Urothelium cell line (cell line): ENCODE measurements around the gene PRMT1.

Experiments
- DNase-seq: peaks from one replicate; pipeline ENCODE4 v3.0.0; 2011; ENCODE audit warnings: low spot score, mixed read lengths
- FAIRE-seq: peaks from 2 replicates; lab custom pipeline; 2011; peaks lifted over from hg19 to GRCh38; lab: Jason Lieb, UNC

Gene PRMT1

DNA sequence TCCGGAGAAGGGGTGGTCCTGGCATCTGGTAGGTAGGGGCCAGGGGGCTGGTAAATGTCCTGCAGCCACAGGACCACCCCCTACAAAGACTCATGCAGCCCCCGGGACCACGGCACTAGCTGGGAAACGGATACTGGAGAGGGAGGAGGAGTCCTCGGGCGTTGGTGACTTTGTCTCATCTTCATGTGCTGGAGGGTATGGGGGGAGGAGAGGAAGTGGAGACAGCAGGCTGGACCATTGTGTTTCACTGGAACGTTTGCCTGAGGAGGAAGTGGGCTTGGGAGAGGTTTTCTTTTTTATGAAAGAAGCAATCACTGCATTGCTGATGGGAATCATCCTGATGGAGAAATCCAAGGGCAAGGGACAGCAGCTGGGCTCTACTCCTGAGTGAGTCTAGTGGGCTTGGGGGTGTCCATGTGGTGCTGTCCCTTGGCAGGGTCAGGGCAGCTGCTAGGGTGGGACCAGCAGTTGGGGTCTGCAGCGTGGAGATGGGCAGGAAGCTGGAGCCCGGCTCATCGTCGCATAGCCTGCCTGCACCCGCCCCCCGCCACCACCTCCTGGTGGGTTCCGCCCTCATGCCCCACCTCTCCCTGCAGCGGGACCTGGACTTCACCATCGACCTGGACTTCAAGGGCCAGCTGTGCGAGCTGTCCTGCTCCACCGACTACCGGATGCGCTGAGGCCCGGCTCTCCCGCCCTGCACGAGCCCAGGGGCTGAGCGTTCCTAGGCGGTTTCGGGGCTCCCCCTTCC, 10.7 kb downstream of the PRMT1 start:
- DNase-seq, result no peak

GRCh38 chr19:49688531-49689132, 11.6 kb downstream of the PRMT1 start:
- no peak for FAIRE-seq

More for the DNA sequence above, 10.7 kb downstream of the PRMT1 start:
- FAIRE-seq, result no peak

DNA sequence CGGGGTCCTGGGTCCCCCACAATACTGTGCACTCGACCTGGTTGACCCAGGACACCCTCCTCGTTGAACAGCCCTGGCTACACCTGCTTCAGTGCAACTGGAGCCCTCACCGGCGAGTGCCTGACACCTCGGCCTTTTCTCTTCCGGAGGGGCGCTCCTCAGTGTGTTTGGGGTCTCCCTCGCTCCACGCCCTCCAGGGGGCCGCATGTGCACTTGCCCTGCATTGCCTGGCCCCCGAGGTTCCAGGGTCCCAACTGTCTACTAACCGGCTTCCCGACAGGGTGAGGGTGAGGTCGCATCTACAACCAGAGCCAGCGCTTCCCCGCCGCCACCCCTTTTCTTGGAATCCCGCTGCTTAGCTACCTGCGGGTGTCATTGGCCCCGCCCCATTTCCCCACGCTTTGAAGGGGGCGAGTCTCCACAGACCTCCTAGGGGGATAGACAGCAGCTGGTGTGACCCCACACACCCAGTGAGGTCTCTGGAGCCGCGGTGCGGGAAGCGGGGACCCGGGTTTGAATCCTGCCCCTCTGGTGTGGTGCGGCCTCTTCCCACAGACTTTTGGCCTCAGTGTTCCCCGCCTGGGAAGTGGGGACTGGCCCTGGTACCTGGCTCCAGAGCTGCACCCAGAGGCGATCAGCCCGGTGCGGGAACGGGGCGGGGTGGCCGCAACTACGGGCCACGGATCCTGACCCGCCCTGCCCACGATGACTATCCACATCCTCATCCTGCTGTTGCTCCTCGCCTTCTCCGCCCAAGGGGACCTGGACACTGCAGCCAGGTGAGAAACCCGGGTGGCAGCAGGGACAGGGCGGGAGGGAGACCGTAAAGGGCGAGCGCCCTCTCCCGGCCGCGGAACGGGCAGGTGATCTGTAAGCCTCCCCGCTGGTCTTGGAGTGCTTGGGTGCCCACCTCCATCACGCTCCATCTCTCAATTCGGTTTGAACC, 12.3 kb downstream of the PRMT1 start, which contains the start of gene ADM5:
TSS of gene ADM5 (plus strand) at position 462 of the 946 bp plus-strand sequence. CDS start at position 706, 244 bp downstream.
- FAIRE-seq, result no peak
- DNase-seq, result no peak

More at GRCh38 chr19:49688531-49689132, 11.6 kb downstream of the PRMT1 start:
- no peak for DNase-seq

DNA sequence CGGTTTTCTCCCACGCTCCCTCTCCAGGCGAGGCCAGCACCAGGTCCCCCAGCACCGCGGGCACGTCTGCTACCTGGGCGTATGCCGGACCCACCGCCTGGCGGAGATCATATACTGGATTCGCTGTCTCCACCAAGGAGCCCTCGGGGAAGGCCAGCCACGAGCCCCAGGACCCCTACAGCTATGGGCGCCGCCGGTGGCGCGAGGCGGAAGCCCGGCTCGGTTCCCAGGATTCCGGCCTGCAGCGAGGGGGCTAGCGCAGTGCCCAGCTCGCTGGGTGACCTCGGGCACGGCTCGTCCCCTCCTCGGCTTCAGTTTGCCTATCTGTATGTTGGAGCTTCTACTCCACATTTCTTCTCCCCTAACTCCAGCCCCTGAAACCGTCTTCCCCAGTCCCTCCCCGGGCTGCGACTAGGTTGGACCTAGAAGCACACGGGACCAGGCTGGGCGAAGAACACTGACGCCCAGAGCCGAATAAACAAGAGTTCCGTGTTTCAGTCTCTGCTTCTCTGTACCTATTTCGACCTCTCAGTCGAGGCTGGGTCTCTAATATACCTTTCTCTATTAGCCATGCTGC, 13.1 kb downstream of the PRMT1 start:
- FAIRE-seq, result no peak
- DNase-seq, result no peak

DNA sequence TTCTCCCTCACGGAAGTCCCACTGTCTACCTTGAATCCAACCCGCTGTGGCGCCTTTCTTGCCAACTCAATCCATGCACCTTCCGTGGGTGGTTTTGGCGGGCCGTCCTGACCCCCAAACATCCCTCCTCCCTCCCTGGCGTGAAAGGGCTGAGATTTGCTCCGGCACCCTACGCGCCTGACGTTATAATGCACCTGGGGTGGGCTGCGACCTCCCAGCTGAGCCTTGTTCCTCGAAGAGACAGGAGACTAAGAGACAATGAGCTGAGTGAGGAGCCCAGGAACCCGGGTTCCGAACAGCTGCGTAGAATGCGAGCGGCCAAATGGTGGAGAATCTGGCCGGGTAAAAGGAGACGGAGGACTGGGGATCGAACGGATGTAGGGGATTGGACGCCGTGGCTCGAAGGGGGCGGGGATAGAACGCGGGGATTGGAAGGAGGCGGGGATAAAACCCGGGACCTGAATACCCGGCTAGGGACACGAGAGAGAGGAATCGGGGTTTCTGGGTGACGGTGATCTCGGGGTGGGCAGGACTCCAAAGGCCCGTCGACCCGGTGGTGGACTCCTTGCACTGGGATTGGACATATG, 13.7 kb downstream of the PRMT1 start, which contains the start of gene CPT1C:
TSS of gene CPT1C (plus strand) at position 461 of the 587 bp plus-strand sequence. CDS start 1,137 bp downstream, outside the sequence.
- DNase-seq (no peak), FAIRE-seq (no peak)

GRCh38 chr19:49691243-49692146, 14.4 kb downstream of the PRMT1 start:
- DNase-seq, result no peak
- FAIRE-seq, result no peak

DNA sequence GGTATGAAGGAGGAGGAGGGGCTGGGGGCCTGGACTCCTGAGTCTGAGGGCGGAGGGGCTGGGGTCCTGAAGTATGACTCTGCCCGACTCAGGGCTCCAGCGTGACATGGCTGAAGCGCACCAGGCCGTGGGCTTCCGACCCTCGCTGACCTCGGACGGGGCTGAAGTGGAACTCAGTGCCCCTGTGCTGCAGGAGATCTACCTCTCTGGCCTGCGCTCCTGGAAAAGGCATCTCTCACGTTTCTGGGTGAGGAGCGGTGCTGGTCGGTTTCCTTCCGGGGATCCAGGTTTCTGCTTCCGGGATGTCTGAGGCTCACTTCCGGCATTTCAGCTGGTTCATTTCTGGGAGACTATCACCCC, 15.1 kb downstream of the PRMT1 start:
- DNase-seq, result no peak
- no peak for FAIRE-seq

- DNase-seq (no peak), FAIRE-seq (no peak)
Observed at GRCh38 chr19:49696115-49696514, 19.0 kb downstream of the PRMT1 start.

- DNase-seq (no peak), FAIRE-seq (no peak)
Observed at GRCh38 chr19:49696865-49697264, 19.8 kb downstream of the PRMT1 start.

- FAIRE-seq (no peak), DNase-seq (no peak)
Observed at GRCh38 chr19:49699364-49699763, 22.3 kb downstream of the PRMT1 start.

DNA sequence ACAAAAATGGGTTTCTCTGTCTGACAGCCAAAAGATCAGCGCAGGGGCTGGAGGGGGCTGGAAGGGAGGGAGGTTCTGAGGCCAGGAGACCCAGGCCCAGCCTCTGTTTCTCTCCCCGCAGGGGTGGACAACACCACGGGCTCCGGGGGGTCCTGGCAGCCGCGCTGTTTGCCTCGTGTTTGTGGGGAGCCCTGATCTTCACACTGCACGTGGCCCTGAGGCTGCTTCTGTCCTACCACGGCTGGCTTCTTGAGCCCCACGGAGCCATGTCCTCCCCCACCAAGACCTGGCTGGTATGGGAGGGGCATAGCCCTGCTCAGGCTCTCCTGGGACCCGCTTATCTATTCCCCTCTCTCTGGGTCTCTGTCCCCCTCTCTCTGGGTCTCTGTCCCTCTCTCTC, 23.5 kb downstream of the PRMT1 start:
- no peak for FAIRE-seq
- no peak for DNase-seq

GRCh38 chr19:49701271-49701786, 24.3 kb downstream of the PRMT1 start:
- DNase-seq, result no peak
- FAIRE-seq, result no peak

DNA sequence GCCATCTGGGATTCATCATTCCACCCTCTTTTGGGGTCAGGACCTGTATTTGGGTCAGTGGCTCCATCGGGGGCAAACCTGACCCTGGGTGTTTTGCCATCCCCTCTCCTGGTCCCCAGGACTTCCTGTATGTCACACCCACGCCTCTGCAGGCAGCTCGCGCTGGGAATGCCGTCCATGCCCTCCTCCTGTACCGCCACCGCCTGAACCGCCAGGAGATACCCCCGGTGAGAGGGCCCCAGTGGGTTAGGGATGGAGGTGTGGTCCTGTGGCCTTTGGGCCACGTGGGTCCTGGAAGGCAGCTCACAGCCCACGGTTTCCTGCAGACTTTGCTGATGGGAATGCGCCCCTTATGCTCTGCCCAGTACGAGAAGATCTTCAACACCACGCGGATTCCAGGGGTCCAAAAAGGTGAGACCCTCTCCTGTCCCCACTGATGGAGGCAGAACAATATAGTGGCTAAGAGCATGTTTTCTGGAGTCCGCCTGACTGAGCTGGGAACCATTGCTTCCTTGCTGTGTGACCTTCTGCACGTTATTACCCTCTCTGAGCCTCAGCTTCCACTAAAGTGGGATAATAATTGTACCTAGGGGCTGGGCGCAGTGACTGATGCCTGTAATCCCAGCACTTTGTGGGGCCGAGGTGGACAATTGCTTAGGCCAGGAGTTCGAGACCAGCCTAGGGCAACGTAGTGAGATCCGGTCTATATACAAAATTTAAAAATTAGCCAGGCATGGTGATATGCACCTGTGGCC, 28.0 kb downstream of the PRMT1 start:
- no peak for FAIRE-seq
- DNase-seq, result no peak

DNA sequence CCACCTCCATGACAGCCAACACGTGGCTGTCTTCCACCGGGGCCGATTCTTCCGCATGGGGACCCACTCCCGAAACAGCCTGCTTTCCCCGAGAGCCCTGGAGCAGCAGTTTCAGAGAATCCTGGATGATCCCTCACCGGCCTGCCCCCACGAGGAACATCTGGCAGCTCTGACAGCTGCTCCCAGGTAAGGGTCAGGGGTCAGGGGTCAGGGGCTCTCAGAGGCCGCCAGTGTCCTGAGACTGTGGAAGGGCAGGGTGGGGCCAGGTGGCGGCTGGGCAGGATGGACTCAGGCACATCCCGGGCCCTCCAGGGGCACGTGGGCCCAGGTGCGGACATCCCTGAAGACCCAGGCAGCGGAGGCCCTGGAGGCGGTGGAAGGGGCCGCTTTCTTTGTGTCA, 28.8 kb downstream of the PRMT1 start:
- FAIRE-seq (no peak), DNase-seq (no peak)

DNA sequence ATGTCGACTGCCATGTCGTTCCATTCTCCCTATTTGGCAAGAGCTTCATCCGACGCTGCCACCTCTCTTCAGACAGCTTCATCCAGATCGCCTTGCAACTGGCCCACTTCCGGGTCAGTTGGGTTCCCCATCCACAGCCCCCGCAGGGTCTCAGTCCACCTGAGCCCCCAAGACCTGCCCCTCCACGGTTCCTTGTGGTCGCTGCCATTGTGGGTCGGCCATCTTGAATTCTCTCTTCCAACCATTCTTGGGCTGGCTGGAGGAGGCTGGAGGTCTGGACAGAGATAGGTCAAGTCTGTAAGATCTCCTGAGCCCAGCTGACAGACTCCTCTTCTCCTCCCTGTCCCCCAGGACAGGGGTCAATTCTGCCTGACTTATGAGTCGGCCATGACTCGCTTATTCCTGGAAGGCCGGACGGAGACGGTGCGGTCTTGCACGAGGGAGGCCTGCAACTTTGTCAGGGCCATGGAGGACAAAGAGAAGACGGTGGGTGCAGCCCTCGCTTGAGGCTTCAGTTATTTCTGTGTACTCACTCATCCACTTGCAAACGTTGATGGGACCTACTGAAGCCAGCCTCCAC, 33.4 kb downstream of the PRMT1 start:
- FAIRE-seq, result no peak

DNA sequence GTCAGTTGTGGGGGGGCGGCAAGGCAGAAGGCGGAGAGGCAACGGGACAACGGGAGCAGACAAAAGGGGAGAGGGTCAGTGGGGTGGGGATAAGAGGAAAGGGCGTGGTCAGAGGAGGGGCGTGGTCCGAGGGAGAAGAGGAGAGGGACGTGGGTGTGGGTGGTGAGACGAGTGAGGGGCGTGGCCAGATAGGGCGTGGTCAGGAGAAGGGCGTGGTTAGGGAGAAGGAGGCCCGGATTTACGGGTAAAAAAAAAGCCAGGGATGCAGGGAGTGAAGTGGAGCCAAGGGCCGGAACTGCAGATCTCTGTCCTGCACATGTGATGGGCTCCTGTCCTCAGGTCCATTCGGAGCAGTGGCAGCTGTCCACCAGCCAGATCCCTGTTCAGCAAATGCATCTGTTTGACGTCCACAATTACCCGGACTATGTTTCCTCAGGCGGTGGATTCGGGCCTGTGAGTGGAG, 35.4 kb downstream of the PRMT1 start:
- FAIRE-seq (peak; percentile 40), DNase-seq (peak; percentile 70)

More for the DNA sequence above, 33.4 kb downstream of the PRMT1 start:
- DNase-seq, result no peak

DNA sequence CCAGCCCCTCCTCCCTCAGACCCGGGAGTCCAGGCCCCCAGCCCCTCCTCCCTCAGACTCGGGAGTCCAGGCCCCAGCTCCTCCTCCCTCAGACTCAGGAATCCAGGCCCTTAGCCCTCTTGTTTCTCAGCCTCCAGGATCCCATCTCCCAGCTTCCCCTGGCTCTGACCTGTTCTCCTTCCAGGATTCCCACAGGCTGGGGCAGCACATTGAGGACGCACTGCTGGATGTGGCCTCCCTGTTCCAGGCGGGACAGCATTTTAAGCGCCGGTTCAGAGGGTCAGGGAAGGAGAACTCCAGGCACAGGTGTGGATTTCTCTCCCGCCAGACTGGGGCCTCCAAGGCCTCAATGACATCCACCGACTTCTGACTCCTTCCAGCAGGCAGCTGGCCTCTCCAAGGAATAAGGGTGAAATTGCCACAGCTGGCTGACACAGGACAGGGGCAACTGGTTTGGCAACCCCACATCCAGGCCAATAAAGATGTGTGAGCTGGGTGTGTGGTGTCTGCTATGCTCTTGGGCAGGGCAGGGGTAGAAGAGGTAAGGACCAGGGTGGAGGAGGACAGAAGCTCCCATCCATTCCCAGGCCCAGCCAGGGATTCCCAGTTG, 36.3 kb downstream of the PRMT1 start:
- no peak for FAIRE-seq
- DNase-seq, result no peak

DNA sequence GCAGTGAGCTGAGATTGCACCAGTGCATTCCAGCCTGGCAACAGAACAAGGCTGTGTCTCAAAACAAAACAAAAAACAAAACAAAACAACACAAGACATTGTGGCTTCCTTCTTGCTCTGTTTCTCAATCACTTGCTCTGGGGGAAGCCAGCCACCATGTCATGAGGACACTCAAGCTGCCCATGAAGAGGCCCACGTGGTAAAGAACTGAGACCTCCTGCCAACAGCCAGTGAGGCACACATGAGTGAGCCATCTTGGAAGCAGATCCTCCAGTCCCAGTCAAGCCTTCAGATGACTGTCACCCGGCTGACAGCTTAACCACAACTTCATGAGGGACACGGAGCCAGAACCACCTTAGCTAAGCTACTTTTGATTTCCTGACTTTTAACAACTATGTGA, 39.1 kb downstream of the PRMT1 start:
- DNase-seq (no peak), FAIRE-seq (no peak)
